HG03060 (cell line): ENCODE results near the gene NOP14.
"Not testable (repeated sequence)": the region's sequence is repeated elsewhere in the genome, so short reads cannot be mapped to it uniquely, and the experiment has no call there.

ENCODE experiments used
- ATAC-seq: cut with Tn5 transposase; IDR thresholded peaks from one replicate; pipeline ENCODE4 v1.9.1; 2021; ENCODE audit warnings: low read depth, moderate number of reproducible peaks; ENCODE audit not compliant: unreplicated experiment

The NOP14 gene

DNA sequence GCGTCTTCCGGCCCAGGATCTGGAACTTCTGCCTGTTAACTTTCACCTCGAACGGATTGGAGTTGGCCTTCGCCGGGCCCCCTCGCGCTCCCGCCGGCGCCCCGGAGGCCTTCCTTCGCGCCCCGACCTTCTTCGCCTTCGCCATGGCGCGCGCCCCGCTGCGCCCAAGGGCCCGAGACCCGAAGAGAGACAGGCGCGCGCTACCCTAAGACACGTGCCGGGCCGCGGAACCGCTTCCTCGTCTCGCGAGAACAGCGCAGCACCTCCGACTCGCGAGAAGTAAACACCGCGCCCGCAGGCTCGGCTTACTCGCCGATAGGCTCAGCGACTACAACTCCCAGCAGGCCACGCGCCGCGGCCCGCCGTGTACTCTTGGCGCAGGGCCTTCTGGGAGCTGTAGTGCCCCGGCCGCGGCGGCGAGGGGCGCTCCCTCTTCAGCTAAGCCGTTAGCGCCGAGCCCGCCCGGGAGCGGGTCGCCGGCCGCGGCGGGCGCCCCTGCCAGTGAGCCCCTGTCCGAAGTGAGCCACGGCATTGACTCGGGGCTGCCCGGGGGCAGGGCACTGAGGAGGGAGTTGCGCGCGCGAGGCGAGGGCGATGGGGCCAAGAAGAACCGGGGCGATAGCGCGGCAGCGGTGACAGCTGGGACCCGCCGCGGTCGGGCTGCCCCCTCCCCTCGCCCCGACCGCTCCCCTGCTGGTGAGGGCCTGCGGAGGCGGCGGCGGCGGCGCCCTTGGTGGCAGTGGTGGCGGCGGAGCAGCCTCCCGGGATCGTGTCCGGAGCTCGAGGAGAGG lies at the start of gene NOP14, which contains the start of gene GRK4:
Gene NOP14 (minus strand): TSS at position 232 of the 791 bp plus-strand sequence. CDS start 87 bp downstream, at position 145.
Gene GRK4 (plus strand): TSS at position 397 of the 791 bp plus-strand sequence. CDS start 500 bp downstream, outside the sequence.
- ATAC-seq, result peak; percentile 70

DNA sequence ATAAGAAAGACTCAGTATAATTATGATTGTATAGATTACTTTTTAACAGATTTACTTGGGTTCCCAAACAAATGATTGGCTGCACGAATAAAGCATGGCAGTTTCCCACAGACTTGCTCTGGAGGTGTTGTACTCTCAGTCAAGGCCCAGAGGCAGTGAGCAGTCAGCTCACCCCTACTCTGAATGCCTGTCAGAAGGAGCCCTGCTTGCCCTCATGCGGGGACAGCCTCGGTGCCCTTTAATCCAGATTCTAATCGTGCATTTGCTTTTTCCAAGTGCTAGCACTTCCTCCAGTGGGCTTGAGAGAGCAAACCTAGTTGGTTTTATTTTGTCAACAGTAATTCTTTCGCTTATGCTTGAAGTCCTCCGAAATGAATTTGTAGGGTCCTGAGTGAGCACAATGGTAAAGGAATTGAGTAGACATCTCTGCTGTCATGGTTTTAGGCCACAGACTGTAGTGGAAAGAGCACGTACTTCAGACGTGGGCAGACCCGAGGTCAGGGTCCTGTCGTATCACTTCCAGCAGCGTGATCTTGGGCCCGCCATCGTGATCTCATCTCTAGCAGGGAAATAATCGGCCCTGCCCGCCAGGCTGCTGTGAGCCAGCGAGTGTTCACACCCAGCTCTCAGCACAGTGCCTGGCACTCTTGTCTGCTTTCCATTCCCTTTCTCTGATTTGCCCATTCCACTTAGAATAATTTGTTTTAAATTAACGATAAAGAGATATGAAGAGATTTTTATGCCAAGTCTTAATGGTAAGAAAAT lies 48.4 kb upstream of the NOP14 start:
- ATAC-seq, result no peak

DNA sequence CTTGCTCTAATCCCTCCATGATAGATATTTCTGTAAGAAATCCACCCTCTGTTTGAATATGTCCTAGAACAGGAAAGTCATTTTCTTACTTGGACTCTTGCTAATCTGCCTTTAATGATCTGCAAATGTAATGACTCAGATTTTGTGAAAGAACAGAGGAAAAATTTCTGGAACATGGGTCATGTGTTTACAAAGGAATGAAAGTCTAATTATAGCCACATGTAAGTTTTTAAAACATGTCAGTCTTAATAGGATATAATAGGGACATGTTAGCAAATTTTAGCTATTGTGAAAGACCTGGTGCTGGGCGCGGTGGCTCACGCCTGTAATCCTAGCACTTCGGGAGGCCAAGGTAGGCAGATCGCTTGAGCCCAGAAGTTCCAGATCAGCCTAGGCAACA lies 47.8 kb upstream of the NOP14 start:
- ATAC-seq, result no peak

DNA sequence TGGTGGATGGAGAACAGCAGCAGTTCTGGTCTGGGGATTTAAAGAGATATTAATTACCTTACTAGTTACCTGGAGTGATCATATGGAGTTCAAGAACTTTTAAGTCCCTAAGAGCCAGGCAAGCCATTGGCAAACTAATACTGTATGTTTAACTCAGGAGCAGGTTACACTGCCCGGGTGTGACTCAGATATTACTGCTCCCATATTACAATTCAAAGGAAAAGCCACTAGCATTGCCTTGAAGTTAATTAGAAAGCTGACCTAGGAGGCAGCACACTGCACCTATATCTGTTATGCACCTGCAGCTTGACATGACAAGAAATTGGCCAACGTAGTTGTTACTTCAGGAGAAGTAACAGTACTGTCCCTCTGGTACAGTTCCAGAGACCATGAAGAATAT lies 47.4 kb upstream of the NOP14 start:
- ATAC-seq, result no peak

DNA sequence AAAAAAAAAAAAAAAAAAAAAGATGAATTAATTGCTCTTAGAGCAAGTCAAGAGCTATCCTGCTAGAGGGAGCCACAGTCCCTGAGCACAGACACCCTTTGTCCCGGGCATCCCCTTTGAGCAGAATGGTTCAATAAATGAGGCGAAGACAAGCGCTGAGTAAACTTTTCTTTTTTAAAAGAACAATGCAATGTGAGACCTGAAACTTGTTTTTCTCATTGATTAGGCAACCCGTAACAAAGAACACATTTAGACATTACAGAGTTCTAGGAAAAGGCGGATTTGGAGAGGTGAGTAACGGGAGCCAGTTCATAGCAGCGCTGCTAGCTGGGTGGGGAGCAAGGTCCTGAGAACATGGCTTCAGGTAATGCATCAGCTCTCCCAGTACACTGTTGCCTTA lies 46.2 kb upstream of the NOP14 start:
- ATAC-seq, result no peak

DNA sequence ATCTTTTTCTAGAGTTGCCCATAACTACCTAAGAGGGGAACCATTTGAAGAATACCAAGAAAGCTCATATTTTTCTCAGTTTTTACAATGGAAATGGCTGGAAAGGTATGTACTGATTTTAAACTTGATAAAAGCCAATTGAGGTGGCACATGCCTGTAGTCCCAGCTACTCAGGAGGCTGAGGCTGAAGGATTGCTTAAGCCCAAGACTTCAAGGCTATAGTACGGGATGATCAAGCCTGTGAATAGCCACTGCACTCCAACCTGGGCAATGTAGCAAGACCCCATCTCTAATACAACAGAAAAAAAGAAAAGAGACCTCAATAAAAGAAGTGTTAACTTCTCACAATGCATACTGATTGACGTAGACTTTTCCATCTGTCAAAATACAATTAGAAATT lies 44.5 kb upstream of the NOP14 start:
- no peak for ATAC-seq

DNA sequence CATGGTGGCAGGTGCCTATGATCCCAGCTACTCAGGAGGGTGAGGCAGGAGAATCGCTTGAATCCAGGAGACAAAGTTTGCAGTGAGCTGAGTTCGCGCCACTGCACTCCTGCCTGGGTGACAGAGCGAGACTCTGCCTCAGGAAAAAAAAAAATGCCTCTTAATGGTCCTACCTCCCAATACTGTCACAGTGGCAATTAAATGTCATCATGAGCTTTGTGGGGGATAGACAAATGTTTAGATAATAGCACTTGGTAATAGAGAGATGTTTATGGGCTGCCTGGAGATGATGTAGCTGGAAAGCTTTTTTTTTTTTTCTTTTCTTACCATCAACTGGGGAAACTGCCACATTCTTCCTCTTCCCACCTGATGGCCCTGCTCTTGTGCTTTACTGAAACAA lies 33.2 kb upstream of the NOP14 start:
- ATAC-seq, result no peak

DNA sequence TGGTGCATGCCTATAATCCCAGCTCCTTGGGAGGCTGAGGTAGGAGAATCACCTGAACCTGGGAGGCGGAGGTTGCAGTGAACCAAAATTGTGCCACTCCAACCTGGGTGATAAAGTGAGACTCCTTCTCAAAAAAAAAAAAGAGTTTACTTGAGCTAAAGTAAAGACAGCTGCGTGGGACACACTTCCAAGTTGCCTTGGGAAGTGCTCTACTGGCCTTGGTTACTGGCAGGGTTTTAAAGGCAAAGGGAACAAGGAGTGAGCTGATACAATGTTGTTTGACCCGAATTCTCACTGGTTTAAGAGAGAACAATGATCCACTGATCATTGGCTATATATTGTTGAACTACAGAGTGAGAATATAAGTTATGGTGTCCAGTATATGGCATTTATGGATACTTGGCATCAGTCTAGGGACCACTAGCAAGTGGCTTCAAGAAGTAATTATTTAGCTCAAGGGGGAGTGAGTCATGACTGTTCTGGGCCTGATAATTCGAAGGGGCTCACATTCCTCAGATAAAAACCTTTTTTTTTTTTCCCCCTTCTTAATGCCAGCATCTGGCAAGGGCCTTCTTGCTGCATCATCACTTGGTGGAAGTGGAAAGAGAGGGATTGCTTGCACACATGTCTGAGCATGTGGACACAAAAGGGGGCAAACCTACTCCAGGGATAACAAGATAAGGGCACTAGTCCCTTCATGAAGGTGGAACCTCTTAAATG lies 32.5 kb upstream of the NOP14 start:
- ATAC-seq, result no peak

DNA sequence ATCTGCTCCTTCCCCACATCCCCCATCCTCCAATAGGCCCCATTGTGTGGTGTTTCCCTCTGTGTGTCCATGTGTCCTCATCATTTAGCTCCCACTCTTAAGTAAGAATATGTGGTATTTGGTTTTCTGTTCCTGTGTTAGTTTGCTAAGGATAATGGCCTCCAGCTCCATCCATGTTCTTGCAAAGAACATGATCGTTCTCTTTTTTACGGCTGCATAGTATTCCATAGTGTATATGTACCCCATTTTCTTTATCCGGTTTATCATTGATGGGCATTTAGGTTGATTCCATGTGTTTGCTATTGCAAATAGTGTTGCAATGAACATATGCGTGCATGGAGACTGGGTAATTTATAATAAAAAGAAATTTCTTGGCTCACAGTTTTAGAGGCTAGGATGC lies 31.7 kb upstream of the NOP14 start:
- no peak for ATAC-seq

DNA sequence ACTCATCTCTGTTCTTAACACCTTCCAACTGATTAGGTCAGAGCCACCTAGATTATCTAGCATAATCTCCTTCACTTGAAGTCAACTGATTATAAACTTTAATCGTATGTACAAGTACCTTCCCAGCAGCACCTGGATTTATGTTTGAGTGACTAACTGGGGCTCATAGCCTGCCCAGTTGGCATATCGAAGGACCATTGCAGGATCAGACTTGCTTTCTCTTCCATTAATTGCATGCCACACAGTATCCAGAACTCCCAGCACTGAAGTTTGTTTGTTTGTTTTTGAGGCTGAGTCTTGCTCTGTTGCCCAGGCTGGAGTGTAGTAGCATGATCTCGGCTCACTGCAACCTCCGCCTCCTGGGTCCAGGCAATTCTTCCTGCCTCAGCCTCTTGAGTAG lies 28.0 kb upstream of the NOP14 start:
- no peak for ATAC-seq

DNA sequence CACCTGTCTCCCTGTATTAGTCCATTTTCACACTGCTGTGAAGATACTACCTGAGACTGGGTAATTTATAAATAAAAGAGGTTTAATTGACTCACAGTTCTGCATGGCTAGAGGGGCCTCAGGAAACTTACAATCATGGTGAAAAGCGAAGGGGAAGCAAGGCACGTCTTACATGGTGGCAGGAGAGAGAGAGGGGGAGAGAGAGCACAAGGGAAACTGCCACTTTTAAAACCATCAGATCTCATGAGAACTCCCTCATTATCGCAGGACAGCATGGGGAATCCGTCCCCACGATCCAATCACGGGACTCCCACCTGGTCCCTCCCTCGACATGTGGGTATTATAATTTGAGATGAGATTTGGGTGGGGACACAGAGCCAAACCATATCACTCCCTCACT lies 20.5 kb upstream of the NOP14 start:
- ATAC-seq, result not testable (repeated sequence)

DNA sequence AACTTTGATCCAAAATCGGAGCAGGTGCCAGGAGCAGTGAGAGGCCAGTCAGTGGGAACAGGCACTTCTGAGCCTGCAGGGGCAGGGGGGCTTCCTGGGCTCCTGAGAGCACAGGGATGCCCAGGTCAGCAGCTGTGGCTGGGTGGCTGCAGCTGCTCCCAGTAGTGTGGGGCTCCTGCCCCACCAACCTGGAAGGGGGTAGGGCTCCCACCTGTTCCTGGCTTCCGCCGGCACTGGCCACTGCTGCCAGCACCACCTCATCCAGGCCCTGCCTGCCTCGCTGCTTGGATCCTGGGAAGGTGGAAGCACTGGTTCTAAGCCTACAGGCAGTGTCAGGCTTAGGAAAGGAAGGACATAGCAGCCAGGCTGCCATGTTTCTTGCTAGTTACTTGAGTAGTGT lies 18.8 kb upstream of the NOP14 start:
- no peak for ATAC-seq

DNA sequence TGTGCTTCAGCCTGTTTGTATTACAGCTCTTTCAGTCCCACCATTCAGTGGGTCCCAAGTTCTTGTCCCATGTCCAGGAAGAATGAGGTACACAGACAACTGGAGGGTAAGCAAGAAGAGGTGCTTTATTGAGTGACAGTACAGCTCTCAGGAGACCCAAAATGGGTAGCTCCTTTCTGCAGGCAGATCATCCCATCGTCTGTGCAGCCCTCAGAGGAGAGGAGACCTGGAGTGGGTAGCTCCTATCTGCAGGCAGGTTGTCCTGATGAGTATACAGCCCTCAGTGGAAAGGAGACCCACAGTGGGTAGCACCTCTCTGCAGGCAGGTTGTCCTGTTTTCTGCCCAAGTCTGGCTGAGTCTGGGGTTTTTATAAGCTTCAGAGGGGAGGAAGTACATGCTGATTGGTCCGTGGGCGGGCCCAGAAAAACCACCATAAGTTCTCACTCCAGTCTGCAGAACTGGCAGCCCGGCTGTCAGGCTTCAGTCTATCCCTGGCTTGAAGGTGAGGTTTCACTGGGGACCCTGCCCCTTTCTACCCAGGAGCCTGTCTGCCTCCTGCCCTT lies 18.1 kb upstream of the NOP14 start:
- no peak for ATAC-seq

DNA sequence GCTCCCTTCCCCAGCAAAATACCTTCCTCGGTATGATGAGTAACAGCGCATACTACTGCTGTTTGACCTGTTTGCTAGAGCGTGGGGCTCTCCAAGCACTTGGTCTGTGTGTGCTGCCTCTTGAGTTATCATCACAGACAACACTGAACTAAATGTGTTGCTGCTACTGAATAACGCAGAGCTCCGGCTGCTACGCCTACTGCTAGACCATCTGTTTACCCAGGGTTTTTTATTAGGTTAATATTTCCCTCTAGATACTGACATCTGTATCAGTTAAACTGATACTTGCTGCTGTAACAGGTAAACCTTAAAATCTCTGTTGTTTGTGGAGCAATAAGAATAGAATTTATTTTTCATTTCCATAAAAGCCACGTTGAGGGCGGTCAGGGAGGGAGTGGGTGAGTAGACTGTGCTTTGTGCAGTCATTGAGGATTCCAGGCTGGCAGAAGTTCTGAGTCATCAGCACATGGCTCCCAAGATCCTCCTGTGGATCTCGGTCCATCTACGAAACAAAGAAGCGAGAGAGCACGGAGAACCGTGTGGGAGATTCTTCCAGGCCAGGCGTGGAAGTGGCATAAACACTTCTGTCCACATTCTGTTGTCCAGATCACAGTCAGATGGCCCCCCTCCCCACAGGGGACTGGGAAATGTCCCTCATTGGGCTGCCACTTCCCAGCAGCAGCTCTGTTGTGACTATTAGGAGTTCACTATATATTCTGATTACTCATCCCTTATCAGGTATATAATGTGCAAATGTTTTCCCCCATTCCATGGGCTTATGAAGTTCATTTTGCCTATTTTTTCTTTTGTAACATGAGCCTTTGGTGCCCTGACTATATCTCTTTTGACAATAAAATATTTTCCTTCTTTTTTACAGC lies 14.2 kb upstream of the NOP14 start:
- no peak for ATAC-seq

DNA sequence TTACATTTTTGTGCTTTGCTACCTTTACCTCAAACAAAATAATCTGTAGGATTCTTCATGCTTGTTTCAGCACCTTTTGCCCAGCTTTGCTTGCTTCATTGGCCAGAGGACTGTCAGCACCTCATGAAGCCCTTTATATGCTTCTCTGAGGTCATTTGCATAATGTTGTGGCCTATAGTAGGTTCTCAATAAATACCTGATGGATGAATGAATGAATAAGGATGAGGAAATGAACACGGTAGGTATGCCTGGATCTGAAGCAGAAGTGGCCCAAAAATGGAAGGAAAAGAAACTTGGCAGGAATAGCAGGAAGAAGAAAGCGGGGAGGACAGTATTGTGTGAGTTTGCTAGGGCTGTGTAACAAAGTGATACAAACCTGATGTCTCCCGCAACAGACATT lies 8.1 kb upstream of the NOP14 start:
- ATAC-seq, result no peak

DNA sequence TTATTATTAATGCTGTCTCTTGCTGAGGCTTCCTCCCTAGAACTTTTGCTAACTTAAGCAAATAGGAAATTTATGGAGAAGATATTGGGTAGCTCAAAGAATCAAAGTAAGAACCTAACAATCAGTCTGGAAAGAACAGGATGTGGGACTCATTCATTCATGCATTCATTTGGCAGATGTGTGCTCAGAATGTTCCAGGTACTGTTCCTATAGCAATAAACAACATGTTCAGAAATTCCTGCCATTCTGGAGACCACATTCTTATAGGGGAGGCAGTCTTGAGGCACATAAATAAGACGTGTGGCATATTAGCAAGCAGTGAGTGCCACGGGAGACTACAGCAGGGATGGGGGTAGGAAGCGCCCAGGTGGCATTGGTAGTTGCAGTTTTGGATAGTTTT lies 5.2 kb upstream of the NOP14 start:
- ATAC-seq, result no peak

DNA sequence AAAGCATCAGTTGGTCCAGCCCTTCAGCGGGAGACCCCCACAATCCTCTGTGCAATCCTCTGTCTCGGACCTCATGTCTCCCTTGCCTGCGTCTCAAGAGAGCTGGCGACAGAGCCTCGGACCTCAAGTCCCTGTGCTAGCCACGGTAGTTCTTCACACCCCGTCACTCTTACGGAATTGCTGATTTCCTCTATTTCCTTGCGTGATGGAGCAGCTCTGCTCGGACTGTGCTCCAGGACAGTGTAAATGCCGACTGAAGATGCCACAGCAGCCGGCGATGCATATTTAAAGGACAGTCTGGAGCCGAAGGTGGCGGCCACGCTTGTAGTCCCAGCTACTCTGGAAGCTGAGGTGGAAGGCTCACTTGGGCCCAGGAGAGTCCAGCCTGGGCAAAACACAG lies 2.1 kb upstream of the NOP14 start:
- no peak for ATAC-seq

DNA sequence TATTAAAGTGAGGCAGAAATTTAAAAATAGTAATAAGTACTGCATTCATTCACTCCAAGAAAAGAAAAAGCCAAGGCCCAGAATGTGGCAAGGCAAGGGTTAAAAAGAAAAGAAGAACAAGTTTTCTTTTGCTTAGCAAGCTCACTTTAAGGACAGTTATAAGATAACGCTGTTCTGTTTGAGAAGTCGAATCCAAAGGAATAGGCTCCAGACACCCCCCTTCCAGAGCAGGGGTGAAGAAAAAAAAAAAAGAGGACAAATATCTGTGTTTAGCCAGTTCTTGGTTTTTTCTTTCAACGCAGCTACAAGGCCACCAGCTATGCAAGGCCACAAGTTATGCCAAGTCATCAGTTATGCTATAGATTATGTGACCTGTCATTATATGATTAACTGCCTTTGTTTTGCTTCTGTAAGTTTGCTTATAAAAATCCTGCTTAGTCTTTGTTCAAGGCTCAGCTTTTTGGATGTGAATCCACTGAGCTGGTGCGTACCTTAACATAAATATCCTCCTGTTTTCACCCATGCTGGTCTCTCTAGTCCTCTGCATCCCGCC lies 1.6 kb upstream of the NOP14 start:
- no peak for ATAC-seq

DNA sequence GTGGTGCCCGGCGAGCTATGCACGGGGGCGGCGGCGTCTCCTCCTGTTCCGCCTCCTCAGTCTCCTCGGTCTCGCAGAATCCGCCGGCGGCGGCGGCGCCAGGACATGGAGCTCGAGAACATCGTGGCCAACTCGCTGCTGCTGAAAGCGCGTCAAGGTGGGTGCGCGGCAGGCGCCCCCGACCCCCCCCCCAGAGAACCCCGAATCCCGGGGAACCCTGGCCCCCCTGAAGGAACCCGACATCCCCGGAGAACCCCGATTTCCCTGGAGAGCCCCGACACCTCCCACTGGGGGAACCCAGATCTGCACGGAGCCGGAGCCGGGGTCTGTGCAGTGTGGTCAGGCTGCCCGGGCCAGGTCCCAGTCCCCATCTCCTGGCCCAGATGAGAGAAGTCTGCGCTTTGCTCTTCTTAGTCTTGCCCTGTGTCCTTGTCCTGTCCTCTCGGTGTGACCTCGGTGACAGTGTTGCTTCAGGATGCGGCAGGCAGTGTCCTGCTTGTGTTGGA lies 813 bp upstream of the NOP14 start:
- no peak for ATAC-seq
